Superior temporal gyrus (tissue), 1 donor: Measurements from ENCODE around the gene UBN2.

Experiments used
- DNase-seq: peaks from one replicate; pipeline ENCODE4 v3.0.0-alpha.2; 2016; ENCODE audit errors: extremely low spot score

UBN2 gene

DNA sequence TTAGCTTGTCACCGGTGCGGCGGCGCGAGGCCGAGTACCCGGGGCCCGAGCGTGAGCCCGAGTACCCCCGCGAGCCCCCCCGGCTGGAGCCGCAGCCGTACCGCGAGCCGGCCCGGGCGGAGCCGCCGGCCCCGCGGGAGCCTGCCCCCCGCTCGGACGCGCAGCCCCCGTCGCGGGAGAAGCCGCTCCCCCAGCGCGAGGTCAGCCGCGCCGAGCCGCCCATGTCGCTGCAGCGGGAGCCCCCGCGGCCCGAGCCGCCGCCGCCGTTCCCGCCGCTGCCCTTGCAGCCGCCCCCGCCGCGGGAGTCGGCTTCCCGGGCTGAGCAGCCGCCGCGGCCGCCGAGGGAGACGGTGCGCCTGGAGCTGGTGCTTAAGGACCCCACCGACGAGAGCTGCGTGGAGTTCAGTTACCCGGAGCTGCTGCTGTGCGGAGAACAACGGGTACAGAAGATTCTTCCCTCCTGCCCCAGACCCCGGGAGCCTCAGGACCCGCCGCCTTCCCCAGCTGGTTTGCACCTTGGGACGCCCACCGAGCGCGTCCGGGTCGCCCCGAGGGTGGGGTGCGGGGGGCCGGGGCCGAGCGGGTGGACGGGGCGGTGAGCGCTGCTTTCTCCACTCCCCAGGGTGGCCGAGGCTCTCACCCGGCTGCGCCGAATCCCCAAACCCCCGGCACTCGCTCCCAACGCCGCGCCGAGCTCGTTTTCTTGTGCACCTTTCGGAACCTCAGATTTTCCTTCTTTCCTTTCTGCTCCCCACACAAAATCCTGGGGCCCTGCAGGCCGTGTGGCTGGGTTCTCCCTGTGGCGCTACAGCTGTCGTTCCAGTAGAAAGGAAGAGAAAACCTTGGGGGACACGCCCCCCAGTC lies 708 bp downstream of the UBN2 start:
- no peak for DNase-seq

DNA sequence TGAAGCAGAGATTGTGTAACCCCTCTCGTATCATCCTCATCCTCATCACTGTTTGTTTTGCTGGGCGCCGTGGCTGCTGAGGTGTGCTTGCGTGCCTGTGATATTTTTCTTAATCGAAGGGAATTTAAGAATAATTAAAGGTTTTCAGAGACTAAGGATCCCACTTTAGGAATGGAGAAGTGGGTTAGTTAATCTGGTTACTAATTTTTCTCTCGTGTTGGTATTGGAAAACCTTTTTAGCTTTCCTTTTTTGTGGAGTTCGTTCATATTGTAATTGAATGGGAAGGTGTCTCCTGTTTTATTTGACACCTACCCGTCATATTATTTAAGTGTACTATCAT lies 1.3 kb downstream of the UBN2 start:
- no peak for DNase-seq

DNA sequence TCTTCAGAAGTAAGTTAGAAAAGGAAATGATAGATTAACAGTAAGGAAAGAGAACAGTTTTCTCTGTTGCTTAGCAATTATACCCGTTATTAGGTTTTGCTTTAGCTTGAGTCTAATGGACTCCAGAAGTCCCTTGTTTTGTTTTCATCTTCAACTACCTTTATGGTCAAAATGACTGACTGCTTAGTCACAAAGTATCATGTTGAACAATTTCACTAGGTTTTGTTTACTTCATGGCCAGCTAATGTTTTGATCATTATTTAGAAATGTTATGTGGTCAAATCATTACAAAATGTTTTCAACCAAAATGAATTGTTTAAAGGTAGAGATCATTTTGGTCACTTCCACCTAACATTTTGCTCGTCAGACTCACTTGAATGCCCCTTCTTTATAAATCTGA lies 1.9 kb downstream of the UBN2 start:
- DNase-seq: peak; percentile 21

DNA sequence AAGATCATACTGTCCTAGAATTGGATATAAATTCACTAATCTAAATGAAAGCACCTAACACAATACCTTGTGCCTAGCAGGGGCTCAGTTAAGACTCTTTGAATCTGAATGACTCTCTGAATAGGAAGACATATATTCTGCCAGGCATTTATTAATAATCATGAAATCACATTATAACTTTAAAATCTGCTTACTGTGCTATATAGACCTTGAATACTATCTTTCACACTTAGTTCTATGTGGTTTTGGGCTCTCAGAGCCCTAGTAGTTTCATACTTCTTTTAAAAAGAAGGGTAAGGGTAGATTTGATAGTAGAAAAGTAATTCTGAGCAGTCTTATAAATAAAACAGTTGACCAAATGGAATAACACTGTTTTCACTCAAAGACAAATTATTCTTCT lies 10.2 kb downstream of the UBN2 start:
- no peak for DNase-seq

DNA sequence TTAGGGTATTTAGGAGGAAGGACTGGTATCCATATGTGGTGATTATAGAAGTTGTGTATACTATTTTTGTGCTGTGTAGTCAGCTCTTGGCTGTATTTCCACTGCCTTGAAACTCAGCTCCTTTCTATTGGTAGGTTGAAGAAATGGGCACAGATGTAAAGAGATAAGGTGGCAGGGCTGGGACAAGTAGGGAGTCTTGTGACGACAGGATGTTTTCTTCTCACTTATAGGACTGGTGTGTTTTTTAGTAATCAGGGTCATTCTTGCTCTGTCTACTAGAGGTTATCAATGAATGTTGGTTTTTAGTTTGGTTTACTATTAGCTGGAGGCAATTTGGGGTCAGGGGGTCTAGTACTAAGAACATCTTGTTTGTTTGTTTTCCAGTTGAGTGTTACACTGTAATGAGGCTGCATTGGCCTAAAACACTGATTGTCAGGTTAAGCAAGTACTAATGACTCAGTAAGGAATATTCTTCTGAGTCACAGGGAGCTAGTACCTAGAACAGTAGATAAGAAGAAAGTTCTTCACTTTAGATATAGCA lies 11.8 kb downstream of the UBN2 start:
- DNase-seq: no peak

DNA sequence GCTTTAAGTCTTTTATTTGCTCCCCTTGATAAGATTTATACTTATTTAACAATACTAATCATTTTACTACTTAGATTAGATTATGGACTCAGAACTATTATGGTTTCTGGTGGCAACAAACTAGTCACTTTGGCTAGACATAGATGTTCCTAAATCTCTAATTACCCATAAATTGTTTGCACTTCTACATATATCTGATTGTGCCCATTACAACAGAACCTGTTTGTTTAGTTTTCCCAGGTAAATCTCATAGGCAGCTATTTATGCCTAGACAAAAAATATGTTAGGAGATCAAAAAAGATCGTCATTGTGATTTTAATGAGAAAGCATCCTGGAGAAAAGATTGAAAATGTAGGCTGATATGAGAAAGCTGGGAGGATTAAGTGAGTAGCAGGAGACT lies 14.4 kb downstream of the UBN2 start:
- DNase-seq: no peak

DNA sequence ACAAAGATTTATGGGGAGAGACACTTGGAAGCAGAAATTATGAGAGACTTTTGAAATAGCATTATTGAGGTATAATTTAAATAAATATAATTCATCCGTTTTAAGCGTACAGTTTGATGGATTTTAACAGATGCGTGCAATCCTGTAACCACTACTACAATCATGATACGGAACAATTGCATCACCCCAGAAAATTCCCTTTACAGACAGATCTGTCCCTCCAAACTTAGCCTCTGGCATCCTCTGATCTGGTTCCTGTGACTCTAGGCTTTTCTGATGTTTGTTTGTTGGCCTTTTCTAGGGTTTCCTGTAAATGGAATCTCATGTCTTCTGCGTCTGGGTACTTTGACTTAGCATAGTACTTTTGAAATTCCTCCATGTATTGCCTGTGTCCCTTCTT lies 15.5 kb downstream of the UBN2 start:
- DNase-seq: no peak

DNA sequence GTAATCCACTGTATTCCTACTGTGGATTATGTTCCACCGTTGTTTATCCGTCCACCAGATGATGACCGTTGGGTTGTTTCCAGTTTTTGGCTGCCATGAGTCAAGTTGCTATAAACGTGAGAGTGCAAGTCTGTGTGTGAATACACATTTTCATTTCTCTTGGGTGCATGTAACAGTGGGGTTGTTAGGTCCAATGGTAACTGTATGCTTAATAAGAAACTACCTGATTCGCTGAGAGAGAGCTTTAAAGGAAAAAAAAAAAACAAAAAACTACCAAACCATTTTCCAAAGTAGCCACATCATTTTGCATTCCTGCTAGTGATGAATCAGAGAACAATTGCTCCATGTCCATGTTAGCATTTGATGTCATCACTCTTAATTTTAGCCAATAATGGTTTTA lies 15.9 kb downstream of the UBN2 start:
- DNase-seq: no peak

DNA sequence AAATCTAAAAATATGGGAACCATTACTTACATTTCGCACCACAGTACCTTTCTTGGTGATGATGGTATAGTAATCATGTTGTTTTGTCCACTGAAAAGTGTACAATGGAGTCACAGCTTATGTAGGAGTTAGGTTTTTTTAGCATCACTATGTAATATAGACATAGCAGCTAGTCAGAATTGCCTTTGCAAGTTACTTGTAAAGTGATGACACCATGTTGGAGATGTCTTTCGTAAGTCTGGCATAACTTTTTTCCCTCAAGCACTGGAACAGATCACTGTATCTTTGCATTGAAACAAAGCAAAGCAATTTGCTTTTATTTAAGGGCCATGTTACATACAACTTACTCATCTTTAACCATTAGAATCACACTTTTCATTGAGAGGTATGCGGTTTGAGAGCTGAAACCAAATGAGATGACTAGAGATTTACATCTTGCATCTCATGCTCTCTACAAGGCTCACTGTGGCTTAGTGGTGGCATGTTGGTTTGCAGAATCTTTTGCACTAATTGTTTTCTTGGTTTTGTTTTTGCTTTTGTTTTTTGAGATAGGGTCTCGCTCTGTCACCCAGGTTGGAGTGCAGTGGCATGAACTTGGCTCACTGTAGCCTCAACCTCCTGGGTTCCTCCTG lies 18.3 kb downstream of the UBN2 start:
- no peak for DNase-seq

DNA sequence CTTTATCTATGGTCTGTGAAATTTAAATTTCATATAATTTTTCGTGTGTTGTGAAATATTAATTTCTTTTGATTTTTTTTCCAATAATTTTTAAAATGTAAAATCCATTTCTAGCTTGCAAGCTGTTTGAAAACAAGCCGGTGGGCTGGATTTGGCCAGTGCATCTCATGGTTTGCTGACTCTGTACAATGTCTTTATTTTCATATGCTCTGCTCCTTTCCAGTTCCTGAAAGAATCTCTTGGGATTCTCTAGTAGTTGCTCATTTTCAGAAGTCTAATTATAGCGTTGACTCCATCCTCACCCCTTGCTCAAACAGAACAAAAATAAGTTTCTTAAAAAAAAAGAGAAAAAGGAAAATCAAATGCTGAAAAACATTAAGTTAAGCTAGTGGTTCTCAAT lies 21.4 kb downstream of the UBN2 start:
- DNase-seq: no peak

DNA sequence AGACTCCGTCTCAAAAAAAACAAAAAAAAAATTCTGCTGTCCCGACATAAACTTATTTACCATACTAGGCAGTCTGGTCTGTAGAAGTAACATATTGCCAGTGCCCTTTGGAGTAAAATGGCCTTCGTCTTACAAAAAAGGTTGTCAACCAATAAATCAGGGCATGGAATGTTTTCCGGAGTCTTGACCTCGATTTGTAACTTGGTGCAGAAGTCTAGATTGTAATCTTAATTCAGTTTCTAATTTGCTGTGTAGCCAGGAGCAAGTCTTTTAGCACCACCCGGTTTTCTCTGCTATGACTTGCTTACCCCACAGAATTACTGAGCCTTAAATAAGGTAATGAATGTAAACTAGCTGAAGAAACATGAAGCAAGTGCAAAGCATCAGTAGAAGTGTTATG lies 23.2 kb downstream of the UBN2 start:
- DNase-seq: no peak

DNA sequence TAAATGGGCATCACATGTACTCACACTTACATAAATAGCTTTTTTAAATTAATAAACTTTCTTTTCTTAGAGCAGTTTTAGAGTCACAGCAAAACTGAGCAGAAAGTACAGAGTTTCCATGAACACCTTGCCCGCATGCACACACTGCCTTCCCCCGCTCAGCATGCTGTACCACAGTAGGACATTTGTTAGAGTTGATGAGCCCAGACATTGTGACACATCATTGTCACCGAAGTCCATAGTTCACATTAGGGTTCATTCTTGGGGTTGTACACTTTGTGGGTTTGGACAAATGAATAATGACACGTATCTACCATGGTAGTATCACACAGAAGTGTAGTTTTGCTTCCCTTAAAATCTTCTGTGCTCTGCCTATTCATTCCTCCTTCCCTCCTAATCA lies 23.7 kb downstream of the UBN2 start:
- DNase-seq: no peak

DNA sequence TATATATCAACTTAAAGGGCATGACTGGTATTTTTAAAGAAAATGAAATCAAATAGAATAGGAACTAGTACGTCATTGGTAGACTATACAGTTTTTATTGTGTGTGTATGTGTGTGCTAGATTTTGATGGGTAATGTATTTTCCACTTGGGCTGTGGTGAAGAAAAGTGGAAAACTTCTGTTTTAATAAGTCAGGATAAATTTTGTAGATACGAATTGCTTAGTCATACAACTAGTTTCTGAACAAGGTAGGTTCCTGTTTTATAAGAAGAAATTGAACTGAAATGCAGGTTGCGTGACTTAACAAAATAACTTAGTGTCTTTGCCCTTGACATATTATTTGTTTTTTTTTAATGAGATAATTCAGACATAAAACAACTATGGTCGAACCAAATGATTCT lies 24.3 kb downstream of the UBN2 start:
- DNase-seq: no peak

DNA sequence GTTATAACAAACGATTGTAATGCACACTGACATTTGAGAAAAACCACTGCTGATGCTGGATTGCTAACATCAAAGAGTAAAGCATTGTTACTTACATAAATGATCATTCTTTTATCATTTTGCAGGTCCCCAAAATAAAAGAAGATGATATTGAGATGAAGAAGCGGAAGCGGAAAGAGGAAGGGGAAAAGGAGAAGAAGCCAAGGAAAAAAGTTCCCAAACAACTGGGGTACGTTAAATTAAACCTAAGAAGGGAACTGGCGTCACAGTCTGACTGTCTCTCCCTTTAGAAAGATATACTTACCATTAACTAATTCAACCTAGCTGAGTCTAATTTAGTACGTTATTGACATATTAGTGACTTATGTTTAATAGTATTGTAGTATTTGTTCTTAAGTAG lies 28.1 kb downstream of the UBN2 start:
- DNase-seq: no peak

DNA sequence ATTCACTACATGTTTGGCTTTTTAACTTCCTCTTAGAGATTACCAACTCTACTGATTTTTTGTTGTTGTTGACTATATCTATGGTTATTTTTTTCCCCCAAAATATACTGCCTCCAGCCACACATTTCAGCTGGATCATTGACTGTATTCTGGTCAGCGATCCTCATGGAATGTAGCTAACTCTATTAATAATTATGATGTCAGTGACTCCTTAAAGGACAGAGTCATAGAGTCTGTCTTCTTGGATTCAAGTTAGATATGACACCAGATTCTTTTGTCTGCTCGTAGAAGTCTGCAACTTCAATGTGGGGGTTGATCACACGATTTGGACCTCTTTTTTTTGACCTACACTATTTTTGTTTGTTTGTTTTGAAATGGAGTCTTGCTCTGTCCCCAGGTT lies 33.2 kb downstream of the UBN2 start:
- no peak for DNase-seq

DNA sequence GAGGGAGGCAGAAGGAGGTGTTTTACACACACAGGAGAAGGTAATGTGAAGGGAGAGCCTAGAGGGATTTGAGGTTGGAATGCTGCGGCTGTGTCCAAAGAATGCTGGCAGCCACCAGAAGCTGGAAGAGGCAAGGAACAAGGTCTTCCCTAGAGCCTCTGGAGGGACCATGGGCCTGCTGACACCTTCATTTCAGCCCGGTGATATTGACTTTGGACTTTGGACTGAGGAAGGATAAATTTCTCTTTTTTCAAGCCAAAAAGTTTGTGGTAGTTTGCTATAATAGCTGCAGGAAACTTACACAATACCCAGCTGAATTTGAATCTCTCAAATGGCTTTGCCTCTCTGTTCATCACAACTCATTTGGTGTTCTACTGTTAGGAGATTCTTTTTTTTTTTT lies 34.6 kb downstream of the UBN2 start:
- DNase-seq: no peak

DNA sequence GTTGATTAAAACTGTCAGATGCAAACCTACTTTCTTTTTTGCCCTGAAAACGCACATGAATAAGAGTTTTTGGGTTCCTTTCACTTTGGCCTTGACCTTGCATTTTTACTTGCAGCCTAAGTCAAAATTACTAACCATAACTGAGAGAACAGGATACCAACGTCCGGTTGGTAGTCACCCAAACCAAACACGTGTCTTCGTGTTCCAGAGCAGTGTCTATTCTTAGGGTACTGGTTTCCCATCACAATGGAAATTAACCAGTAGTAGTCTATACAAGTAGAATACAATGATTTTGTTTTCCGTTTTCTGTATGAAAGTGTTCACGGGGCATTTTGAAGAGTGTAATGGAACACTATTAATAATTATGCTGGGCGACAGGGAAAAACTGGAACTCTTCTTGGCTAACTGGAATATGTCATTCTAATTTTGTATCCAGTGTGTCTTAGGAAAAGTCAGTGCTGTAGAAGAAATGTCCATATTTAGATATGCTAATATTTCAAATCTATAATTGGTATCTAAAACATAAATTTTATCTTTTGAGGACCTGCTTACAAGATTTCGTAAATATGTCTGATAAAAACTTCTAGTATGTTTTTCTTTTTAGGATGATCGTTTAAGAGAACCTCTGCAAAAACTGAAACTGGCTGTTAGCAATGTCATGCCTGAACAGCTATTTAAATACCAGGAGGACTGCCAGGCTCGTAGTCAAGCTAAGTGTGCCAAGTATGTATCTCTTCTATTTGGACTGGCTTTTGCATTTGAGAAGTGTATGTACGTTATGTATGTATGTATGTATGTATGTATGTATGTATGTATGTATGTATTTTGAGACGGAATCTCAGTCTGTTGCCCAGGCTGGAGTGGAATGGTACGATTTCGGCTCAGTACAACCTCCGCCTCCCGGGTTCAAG lies 40.9 kb downstream of the UBN2 start:
- DNase-seq: peak; percentile 20

DNA sequence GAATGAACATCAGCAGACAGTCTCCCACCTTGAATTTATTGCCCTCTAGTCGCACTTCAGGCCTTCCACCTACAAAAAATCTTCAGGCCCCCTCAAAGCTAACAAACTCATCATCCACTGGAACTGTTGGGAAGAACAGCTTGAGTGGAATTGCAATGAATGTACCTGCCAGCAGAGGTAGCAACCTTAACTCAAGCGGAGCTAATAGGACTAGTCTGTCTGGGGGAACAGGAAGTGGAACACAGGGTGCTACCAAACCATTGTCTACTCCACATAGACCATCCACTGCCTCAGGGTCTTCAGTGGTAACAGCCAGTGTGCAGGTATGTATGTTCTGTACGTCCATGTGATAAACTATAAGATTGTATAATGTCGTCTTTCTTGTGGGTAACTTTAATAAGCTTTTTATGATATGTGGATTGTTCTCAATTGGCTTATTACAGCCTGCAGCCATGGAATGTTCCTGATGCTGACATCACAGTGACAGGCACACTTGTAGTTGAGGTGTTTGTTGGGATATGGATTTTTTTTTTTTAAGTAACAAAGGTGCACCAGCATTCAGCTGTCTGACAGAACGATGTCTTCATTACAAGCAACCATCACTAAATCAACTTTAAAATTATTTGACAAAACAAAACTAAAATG lies 53.3 kb downstream of the UBN2 start:
- DNase-seq: no peak

DNA sequence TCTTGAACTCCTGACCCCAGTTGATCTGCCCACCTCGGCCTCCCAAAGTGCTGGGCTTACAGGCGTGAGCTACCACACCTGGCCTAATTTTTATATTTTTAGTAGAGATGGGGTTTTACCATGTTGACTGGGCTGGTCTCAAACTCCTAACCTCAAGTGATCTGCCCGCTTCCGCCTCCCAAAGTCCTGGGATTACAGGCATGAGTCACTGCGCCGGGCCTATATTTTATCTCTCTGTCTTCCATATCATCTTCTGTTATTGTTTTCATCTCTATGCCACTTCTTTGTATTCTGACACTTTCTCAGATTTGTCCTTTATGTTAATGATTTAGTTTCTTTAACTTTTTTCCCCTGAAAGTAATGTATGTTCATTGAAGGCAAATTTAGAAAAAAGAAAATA lies 55.1 kb downstream of the UBN2 start:
- DNase-seq: no peak

DNA sequence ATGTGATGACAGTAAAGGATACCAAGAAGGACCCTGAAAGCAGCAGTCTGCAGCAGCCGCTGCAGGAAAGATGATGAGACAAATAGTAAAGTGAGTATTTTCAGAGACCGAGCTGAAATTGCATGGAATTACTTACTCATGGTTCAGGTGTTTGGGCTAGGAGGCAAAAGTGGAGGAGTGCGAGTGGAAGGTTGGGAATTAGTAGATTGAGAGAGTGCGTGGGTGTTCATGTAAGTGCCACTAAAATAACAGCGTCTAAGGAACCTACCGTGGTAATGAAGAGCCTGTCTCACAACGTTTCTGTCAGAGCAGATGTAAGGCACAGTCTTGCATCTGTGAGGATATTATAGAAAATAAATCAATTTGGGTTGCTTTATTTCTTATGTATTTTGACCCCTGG lies 61.8 kb downstream of the UBN2 start:
- no peak for DNase-seq

DNA sequence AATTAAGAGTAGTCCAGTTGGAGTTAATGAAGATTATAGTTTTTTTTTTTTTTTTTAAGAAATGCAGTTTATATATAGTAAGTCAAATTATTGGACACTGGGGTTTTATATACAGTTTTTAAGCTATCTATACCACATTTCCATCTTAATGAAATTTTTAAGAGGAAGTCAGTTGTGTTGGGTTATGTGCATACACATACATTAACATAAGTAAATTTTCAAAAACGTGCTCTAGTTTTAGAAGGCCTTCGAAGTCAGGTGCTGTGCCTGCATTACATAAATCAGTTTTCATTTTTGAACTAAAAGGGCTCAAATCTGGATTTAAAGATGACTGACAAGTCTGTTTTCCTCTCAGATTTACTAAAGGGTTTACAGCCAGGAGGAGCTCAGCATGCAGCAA lies 62.5 kb downstream of the UBN2 start:
- DNase-seq: no peak

DNA sequence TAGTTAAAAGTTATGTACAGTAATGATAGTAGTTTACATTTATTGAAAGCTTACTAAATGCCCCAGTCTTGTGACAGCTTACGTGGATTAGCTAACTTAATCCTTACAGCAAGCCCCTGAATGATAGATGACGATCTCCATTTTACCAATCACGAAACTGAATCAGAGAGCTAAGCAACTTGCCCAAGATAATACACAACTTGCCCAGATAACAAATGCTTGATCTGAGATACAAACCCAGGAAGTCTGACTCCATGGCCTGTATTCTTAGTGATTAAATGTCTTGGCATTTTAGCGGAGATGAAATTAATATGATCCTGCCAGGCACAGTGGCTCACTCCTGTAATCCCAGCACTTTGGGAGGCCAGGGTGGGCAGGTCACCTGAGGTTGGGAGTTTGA lies 63.2 kb downstream of the UBN2 start:
- DNase-seq: no peak
